ENCODE measurements around the gene UGT1A6.

DNA sequence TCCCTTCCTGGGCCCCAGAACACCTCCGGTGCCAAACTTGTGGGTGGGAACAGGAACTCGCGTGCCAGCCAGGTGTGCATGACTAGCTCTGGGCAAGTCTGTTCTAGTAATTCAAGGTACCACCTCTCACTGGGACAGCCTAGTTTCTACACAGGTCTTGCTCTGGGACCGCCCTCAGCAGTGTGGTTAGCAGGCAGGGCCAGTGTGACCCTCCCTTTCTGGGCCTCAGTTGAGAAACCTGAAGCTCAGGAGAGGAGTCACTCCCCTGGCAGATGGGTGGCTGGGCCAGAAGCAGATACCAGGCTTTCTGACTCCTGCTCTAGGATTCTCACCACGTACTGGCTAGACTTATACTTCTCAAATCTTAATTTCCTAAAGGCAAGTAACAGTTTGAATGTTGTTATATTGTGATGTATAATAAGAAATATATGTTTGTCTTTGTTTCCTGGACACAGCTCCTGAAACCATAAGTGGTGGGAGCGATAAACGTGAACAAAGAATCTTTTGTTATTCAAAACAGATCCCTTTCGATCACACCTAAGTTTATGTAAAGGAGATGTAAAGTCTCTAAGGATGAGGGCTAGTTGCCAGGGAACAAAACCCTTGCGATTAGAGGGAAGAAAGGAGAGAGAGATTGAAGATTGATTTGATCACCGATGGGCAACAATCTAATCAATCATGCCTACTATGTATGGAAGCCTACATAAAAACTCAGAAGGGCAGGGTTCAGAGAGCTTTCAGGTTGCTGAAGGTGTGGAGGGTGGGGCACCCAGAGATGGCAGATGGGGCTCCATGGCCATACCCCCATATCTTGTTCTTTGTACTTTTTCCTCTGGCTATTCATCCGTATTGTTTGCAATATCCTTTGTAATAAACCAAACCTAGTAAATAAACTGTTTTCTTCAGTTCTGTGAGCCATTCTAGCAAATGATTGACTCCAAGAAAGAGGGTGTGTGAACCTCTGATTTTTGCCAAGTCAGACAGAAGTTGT is 952 bp upstream of the UGT1A6 start:
- TF ChIP-seq CTCF (IDR thresholded peaks at IDR 0.05; ENCODE audit: low read length) (no peak), EZH2 (IDR thresholded peaks at IDR 0.05; ENCODE audit: borderline replicate concordance, low read length) (no peak)
